HG03039 (cell line): ENCODE data around the gene ARHGEF3.

ENCODE experiments used
- ATAC-seq: cut with Tn5 transposase; IDR thresholded peaks from one replicate; pipeline ENCODE4 v1.9.1; 2021; ENCODE audit warnings: mild to moderate bottlenecking, moderate library complexity; ENCODE audit not compliant: unreplicated experiment

Gene ARHGEF3

GRCh38 chr3:56823421-56823926, 21.7 kb upstream of the ARHGEF3 start:
- ATAC-seq, result no peak

DNA sequence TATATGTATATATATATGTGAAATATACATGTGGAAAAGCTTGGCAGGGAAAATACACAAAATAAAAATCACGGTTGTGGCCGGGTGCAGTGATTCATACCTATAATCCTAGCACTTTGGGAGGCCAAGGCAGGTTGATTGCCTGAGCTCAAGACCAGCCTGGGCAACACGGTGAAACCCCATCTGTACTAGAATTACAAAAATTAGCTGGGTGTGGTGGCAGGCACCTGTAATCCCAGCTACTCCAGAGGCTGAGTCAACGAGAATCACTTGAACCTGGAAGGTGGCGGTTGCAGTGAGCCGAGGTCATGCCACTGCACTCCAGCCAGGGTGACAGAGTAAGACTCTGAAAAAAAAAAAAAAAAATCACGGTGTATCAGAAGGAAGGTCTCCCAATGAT, 20.8 kb upstream of the ARHGEF3 start:
- no peak for ATAC-seq

- ATAC-seq, result no peak
Measured at GRCh38 chr3:56819016-56819809, 17.5 kb upstream of the ARHGEF3 start.

DNA sequence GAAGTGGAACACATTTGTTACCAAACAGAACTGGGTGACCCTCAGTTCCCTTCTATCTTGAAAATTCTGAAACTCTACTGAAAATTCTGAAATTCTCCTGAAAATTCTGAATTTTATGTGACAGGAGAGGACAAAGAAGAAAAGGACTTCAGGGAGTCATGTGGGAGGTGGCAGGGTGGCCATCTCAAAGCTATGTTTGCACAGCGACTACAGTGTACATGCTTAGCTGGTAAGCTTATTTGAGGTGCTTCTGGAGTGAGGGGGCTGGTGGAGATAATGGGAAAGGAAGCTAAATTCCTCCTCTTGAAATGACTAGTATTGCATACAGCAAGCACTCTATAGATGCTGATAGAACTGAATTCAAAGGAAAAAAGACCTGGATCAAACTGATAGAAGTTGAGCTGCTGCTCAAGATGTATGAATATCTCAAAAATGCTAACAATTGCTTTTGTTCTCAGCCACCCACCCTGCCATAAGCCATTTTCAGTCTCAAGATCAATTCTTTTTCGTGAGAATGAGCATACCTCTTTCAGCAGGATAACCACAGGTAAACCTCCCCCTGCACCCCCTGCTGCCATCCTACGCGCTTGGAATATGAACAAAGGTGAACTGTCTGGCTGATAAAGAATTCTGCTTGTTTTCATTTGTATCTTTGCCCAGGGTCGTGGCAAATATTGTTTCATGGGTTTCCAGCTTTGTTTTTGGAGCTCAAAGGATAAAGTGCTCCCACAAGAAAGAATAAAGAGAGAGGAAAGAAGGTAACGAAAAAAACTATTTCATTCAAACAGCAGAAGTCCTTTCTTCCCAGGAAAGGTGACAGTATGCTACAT, 16.6 kb upstream of the ARHGEF3 start:
- ATAC-seq, result no peak

GRCh38 chr3:56817646-56818045, 15.9 kb upstream of the ARHGEF3 start:
- ATAC-seq, result no peak

DNA sequence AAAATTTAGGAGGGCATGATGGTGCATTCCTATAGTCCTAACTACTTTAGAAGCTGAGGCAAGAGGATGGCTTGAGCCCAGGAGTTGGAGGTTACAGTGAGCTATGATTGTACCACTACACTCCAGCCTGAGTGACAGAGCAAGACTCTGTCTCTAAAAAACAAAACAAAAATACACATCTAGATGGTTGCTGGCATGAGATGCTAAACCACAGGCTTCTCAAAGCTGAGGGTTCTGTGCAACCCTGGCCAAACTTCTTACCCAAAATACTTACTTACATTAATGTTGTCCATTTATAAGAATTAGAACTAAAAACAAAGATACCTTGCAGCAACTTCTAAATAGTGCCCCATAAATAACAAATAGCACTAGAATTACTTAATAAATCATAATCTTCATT, 14.3 kb upstream of the ARHGEF3 start:
- ATAC-seq, result no peak

DNA sequence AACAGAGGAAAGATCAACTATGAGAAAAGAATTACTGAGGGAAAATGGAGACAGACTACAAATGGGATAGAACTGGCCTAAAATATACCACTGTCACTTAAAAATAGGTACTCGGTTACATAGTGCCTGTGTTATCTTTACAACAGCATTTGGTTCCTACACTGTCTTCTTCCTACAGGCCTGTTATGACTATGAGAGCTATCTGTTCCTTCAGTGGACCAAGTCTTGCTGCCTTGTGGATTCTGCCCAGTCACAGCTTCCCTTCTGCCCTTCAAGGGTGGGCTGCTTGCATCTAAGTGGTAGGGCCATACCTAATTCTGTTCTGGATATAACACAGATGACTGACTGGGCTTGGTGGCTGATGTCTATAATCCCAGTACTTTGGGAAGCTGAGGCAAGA, 13.8 kb upstream of the ARHGEF3 start:
- no peak for ATAC-seq

- ATAC-seq, result no peak
Measured at GRCh38 chr3:56813653-56813960, 11.9 kb upstream of the ARHGEF3 start.

GRCh38 chr3:56812754-56813652, 11.3 kb upstream of the ARHGEF3 start:
- no peak for ATAC-seq

DNA sequence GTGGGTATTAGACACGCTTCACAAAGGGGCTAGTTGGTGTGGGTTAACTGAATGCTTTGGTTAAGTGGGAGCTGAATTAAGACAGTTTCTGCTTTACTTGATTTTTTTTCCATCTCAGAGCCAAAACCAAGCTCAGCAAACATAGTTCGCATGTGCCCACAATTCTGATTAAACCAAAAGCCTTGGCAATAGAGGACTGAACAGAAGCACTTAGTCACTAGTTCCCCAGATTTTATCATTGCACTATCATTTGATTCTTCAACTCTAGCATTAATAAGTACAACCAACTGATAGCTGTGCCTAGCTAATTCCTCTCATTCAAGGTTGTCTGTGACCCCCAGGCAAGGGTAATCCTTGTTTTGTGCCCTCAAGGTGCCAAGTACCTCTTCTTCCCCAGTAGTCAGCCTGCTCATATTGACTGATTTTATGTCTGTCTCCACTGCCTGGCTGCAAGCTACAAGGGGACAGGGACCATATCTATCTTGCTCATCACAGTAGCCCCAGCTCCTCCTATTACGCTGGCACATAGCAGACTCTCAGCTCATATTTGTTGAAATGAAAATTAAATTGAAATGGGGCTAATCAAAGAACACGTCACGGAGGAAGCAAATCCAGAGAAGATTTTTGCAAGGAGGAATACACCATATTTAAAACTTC, 9.9 kb upstream of the ARHGEF3 start:
- ATAC-seq, result no peak

DNA sequence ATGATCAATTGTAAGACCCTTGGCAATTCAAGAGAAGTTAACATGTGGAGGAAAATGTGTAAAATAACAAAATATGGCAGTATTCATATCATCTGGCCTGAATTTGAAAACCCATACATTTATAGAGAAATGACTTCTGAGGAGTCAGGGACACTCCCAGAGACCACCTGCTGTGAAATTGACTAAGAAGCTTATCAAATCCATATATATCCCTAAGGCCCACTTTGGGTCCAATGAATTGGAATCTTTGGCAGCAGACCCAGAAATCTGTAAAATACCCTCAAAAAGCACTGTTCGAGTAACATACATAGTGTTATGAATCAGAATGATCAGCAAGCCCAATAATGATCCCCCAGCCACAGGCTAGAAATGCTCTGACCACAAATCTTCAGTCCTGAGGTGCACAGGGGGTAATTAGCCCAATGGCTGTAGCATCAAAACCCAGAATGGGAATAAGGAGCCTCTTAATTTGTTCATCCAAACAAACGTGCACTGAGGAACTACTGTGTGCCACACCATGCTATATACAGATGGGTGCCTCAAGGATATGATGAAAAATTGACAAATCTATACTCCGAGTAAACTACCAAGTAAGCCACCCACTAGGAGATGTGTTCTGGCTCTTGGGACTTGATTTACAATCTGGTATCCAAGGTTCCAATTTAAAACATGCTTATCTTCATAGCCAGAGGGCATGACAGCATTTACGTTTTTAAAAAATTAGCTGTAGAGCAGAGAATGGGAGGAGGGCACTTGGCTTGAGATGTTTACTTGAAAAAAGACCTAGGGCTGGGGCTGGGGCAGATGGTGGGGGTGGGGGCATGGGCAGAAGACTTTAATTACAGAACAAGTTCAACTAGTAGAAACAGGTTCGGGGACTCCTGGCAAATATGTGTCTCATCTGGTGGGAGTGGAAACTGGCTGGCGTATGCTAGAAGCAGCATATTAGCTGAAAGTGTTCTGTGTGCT, 9.1 kb upstream of the ARHGEF3 start:
- no peak for ATAC-seq

DNA sequence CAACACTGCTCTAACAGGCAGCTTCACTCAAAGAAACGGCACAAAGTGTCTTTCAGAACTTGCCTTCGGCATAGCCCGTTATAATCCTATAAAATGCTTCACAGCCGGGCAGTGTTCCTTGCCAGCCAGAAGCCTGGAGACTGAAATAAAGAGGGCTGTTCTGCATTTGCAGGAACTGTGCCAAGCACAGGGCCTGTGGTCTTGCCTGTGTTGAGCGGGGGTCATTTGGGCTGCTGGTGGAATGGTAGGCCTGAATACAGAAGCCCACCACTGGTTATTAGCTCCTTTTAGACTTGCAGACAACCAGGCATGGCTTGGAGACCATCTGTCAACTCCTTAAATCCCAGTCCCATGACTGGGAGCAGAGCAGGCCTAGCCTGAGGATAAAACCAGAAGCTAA, 4.7 kb upstream of the ARHGEF3 start:
- ATAC-seq, result no peak

GRCh38 chr3:56802790-56803189, 1.0 kb upstream of the ARHGEF3 start:
- no peak for ATAC-seq

GRCh38 chr3:56802378-56802745, 613 bp upstream of the ARHGEF3 start:
- no peak for ATAC-seq

- no peak for ATAC-seq
Measured at GRCh38 chr3:56800832-56801661, 702 bp downstream of the ARHGEF3 start.

- no peak for ATAC-seq
Measured at GRCh38 chr3:56800130-56800831, 1.5 kb downstream of the ARHGEF3 start.

DNA sequence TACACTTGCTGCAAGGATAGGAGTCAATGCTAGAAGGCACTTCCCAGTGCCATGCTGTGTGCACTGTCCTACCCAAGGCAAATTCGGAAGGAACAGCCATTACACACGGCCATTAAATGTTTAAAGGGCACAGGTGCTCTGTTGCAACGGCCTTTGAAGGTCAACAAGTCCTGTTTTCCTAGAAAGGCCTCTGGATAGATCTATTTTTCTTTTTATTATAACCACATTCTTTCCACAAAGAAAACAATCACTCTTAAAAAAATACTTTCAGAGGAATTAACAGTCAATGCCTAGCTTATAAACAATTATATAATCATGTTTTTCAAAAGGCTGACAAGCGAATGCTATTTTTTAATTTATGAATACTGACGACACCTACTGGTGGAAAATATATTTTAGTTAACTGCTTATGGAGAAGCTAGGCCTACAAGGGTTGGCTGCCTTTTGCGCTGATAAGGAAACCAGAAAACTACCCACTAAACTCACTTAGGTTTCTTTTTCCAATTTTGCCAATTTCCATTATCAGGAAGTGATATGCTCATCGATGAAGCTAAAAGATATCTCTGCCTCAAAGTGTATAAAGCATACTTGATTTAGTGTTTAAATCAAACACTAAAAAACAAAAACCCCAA, 2.4 kb downstream of the ARHGEF3 start:
- no peak for ATAC-seq

DNA sequence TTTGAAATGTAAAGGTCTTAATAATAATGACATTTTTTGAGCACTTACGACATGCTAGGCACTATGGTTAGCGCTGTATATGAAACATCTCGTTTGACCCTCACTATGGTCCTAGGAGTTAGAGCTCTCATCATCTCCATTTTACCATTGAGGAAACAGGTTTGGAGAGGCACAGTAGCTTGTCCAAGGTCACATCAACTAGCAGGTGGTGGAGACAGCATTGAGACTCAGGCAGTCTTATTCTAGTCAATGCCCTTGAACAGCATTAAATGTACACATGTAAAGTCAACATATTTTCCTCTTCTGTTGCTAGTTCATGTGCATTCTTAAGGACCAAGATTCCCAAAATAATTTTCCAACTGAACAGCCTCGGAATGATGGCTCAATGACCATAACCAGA, 4.8 kb downstream of the ARHGEF3 start:
- no peak for ATAC-seq
